WTC11 (cell line): Measurements from ENCODE around the gene ALOX15B.

ENCODE experiments used
- ARID4B ChIP-seq: sonication (generic); formaldehyde crosslinking; IDR thresholded peaks from 2 replicates; pipeline ENCODE4 v1.8.0; 2023; ENCODE audit warnings: missing genetic modification reagents, mild to moderate bottlenecking, borderline replicate concordance
- ATF3 ChIP-seq: sonication (generic); formaldehyde crosslinking; conservative IDR thresholded peaks from 2 replicates; pipeline ENCODE4 v1.8.1; 2022; ENCODE audit warnings: mild to moderate bottlenecking, missing genetic modification reagents
- CREM ChIP-seq: sonication (generic); formaldehyde crosslinking; IDR thresholded peaks from 2 replicates; pipeline ENCODE4 v1.8.1; 2022; ENCODE audit warnings: mild to moderate bottlenecking, missing genetic modification reagents, moderate library complexity
- CTCF ChIP-seq: fragments of 200-600 bp; IDR thresholded peaks from 2 replicates; pipeline ENCODE4 v1.8.0; 2022; ENCODE audit warnings: antibody characterized with exemption
- ZNF138 ChIP-seq: sonication (generic); formaldehyde crosslinking; conservative IDR thresholded peaks from 2 replicates; pipeline ENCODE4 v1.8.1; 2022; ENCODE audit warnings: mild to moderate bottlenecking, moderate library complexity, missing genetic modification reagents

- TF ChIP-seq ARID4B (no peak), CTCF (no peak), ATF3 (CRISPR knock-in tag) (no peak), CREM (no peak), ZNF138 (no peak)
Observed at GRCh38 chr17:8006836-8007680, 31.8 kb upstream of the ALOX15B start.
